Measurements from ENCODE around the gene POC1B. TPM values are rescaled to one million over a fixed set of nuclear protein-coding genes. Genes with fewer than 3 reads are reported as not detected.
A peak's percentile ranks its signal among the peaks of the same experiment; 100 is the strongest.

The POC1B gene
- total RNA-seq, 2 donors from 2014 or later: 61.3 to 76.3 TPM

DNA sequence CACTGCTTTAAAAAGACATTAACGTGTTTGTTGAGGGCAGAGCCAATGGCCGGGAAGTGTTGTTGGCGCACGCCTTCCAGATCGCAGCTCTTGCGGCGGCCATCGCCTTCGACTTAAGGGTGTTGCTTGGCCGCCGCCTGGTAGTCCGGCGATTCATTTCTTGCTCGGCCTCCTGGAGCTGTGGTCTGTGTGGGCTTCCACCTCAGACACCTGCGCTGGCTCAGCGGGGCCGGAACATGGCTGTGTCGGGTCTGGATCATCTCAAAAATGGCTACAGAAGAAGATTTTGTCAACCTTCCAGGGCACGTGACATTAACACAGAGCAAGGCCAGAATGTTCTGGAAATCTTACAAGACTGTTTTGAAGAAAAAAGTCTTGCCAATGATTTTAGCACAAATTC, 26.0 kb downstream of the POC1B start:
- no peaks in the 10 kb centered on the region for H3K9me3 Mint-ChIP-seq
- ATAC-seq: no peak
- H3K36me3 Mint-ChIP-seq: peaks cover 5% of the 10 kb centered on the region

DNA sequence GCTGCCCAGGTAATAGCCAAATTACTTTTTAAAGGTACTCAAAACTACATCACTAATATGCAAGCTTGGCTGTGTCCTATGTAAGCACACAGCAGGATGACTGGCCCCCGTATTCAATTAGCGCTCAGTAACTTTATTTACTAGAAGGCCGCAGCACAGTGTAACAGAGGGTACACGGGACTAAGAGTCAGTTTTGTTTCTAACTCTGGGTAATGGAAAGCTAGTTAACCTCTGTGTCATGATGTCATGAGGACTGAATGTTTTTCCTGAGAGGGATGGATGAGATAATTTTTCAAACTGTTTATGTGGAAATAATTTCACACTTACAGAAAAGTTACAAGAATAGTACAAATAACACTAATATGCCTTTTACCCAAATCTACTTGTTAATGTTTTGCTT, 28.4 kb downstream of the POC1B start:
- peaks cover 13% of the 10 kb centered on the region for H3K36me3 Mint-ChIP-seq
- no peaks in the 10 kb centered on the region for H3K27me3 Mint-ChIP-seq
- H3K4me1 Mint-ChIP-seq (ENCODE audit: low read depth in 2 of 2): peaks cover 32 to 35% of the 10 kb centered on the region in 2 donors
- no peak for DNase-seq (ENCODE audit: low spot score)
- no peak overlapping the region for H3K27ac Mint-ChIP-seq
- no peaks in the 10 kb centered on the region for H3K9me3 Mint-ChIP-seq
- no peak for ATAC-seq
- no peak overlapping the region for H3K4me3 Mint-ChIP-seq

More for the DNA sequence above, 26.0 kb downstream of the POC1B start:
- Mint-ChIP-seq H3K4me3 (no peak overlapping the region), H3K4me1 (ENCODE audit: low read depth in 2 of 2) (peaks cover 21 to 22% of the 10 kb centered on the region in 2 donors), H3K27ac (no peak overlapping the region), H3K27me3 (no peaks in the 10 kb centered on the region)
- no peak for DNase-seq (ENCODE audit: low spot score)

DNA sequence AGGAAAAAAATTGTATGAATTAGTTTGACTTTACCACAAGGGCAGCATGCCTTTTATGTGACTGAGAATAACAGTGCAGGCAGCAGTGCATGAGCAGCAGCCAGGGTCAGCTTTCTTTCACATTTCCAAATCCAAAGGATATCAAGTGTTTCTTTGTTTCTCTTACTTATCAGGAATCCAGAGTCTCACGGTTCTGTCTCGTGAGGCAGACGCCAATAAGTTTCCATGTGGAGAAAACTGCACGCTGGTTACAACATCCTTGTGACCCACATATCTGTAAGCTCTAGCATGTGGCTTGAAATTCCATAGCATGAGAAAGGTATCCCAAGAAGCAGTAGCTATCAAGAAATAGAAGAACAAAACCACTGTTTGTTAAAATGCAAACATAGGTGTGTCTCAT, 28.8 kb downstream of the POC1B start:
- no peak overlapping the region for H3K4me3 Mint-ChIP-seq
- DNase-seq (ENCODE audit: low spot score): no peak
- peaks cover 32 to 33% of the 10 kb centered on the region in 2 donors for H3K4me1 Mint-ChIP-seq (ENCODE audit: low read depth in 2 of 2)
- H3K9me3 Mint-ChIP-seq: no peaks in the 10 kb centered on the region
- ATAC-seq: no peak
- H3K27ac Mint-ChIP-seq: no peak overlapping the region
- peaks cover 13% of the 10 kb centered on the region for H3K36me3 Mint-ChIP-seq
- no peaks in the 10 kb centered on the region for H3K27me3 Mint-ChIP-seq

DNA sequence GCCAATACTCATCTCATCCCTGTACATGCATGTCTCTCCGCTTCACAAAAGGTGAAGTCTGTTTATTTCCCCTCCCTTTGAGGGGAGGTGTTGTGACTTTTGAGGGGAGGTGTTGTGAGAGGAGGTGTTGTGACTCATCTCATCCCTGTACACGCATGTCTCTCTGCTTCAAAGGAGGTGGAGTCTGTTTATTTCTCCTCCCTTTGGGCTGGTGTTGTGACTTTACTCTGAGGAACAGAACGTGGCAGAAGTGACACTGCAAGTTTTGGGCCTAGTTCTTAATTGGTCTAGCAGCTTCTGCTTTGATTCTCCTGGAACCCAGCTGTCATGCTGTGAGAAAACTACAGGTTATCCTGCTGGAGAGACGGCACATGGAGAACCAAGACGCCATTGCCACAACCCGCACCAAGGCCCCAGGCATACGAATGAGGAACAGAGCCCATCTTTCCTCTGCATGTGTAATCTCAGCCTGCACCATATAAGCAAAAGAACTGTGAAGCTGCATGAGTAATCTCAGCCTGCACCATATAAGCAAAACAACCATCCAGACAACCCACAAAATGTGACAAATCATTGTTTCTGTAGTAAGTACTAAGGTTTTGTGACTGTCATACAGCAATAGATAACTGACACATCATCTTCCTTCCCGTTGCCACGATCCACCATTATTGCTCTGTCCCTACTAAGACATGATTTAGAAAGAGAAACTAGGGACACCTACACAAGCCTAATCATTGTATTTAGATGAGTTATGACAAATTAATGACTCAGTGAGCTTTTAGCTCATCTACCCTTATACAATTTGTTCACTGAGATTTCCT, 31.2 kb downstream of the POC1B start:
- peaks cover 32 to 33% of the 10 kb centered on the region in 2 donors for H3K4me1 Mint-ChIP-seq (ENCODE audit: low read depth in 2 of 2)
- H3K9me3 Mint-ChIP-seq: no peaks in the 10 kb centered on the region
- no peak for DNase-seq (ENCODE audit: low spot score)

GRCh38 chr12:89493670-89494302, 32.1 kb downstream of the POC1B start:
- no peak for ATAC-seq
- no peaks in the 10 kb centered on the region for H3K9me3 Mint-ChIP-seq
- H3K4me3 Mint-ChIP-seq: peak overlapping the region; percentile 67
- H3K4me1 Mint-ChIP-seq (ENCODE audit: low read depth in 2 of 2): peaks cover 29% of the 10 kb centered on the region in 2 donors
- no peak for DNase-seq (ENCODE audit: low spot score)
- H3K27me3 Mint-ChIP-seq: no peaks in the 10 kb centered on the region
- H3K27ac Mint-ChIP-seq: peak overlapping the region; percentile 94 to 98
- peaks cover 15% of the 10 kb centered on the region for H3K36me3 Mint-ChIP-seq

More for the DNA sequence above, 31.2 kb downstream of the POC1B start:
- ATAC-seq: peak; percentile 94 to 95
- Mint-ChIP-seq H3K4me3 (peak overlapping the region; percentile 67), H3K27me3 (no peaks in the 10 kb centered on the region), H3K27ac (peak overlapping the region; percentile 94 to 98), H3K36me3 (peaks cover 15% of the 10 kb centered on the region)

- Mint-ChIP-seq H3K4me1 (ENCODE audit: low read depth in 2 of 2) (peaks cover 24 to 28% of the 10 kb centered on the region in 2 donors), H3K36me3 (peaks cover 16% of the 10 kb centered on the region), H3K27ac (peak overlapping the region; percentile 21 to 30), H3K4me3 (no peak overlapping the region), H3K9me3 (no peaks in the 10 kb centered on the region), H3K27me3 (no peaks in the 10 kb centered on the region)
- ATAC-seq (no peak), DNase-seq (ENCODE audit: low spot score) (no peak)
Observed at GRCh38 chr12:89492883-89493282, 33.0 kb downstream of the POC1B start.

- Mint-ChIP-seq H3K4me1 (ENCODE audit: low read depth in 2 of 2) (peaks cover 28 to 30% of the 10 kb centered on the region in 2 donors), H3K27ac (no peak overlapping the region), H3K4me3 (no peak overlapping the region), H3K9me3 (no peaks in the 10 kb centered on the region), H3K36me3 (peaks cover 34% of the 10 kb centered on the region), H3K27me3 (no peaks in the 10 kb centered on the region)
- DNase-seq (ENCODE audit: low spot score) (no peak), ATAC-seq (no peak)
Observed at GRCh38 chr12:89490922-89491321, 34.9 kb downstream of the POC1B start.

GRCh38 chr12:89486264-89486663, 39.6 kb downstream of the POC1B start:
- H3K9me3 Mint-ChIP-seq: no peaks in the 10 kb centered on the region

GRCh38 chr12:89484470-89484869, 41.4 kb downstream of the POC1B start:
- Mint-ChIP-seq H3K27me3 (no peaks in the 10 kb centered on the region), H3K4me3 (no peak overlapping the region), H3K4me1 (ENCODE audit: low read depth in 2 of 2) (peaks cover 10 to 19% of the 10 kb centered on the region in 2 donors), H3K36me3 (peaks cover 27% of the 10 kb centered on the region), H3K27ac (no peak overlapping the region), H3K9me3 (no peaks in the 10 kb centered on the region)
- ATAC-seq (no peak), DNase-seq (ENCODE audit: low spot score) (no peak)

More at GRCh38 chr12:89486264-89486663, 39.6 kb downstream of the POC1B start:
- Mint-ChIP-seq H3K4me3 (no peak overlapping the region), H3K4me1 (ENCODE audit: low read depth in 2 of 2) (peaks cover 10 to 19% of the 10 kb centered on the region in 2 donors), H3K27me3 (no peaks in the 10 kb centered on the region), H3K27ac (peak overlapping the region in 1 of 2 donors; percentile 5), H3K36me3 (peaks cover 27% of the 10 kb centered on the region)
- no peak for DNase-seq (ENCODE audit: low spot score)
- no peak for ATAC-seq

GRCh38 chr12:89481213-89481914, 44.5 kb downstream of the POC1B start:
- DNase-seq (ENCODE audit: low spot score) (no peak), ATAC-seq (no peak)
- Mint-ChIP-seq H3K27ac (no peak overlapping the region), H3K27me3 (no peaks in the 10 kb centered on the region), H3K36me3 (peaks cover 12% of the 10 kb centered on the region), H3K4me3 (no peak overlapping the region), H3K9me3 (peaks cover 3% of the 10 kb centered on the region), H3K4me1 (ENCODE audit: low read depth in 2 of 2) (peaks cover 25 to 31% of the 10 kb centered on the region in 2 donors)

GRCh38 chr12:89479982-89480381, 45.9 kb downstream of the POC1B start:
- DNase-seq (ENCODE audit: low spot score) (no peak), ATAC-seq (no peak)
- Mint-ChIP-seq H3K9me3 (peaks cover 3% of the 10 kb centered on the region), H3K27ac (no peak overlapping the region), H3K4me3 (no peak overlapping the region), H3K36me3 (peaks cover 6% of the 10 kb centered on the region), H3K27me3 (no peaks in the 10 kb centered on the region), H3K4me1 (ENCODE audit: low read depth in 2 of 2) (peaks cover 20 to 29% of the 10 kb centered on the region in 2 donors)

DNA sequence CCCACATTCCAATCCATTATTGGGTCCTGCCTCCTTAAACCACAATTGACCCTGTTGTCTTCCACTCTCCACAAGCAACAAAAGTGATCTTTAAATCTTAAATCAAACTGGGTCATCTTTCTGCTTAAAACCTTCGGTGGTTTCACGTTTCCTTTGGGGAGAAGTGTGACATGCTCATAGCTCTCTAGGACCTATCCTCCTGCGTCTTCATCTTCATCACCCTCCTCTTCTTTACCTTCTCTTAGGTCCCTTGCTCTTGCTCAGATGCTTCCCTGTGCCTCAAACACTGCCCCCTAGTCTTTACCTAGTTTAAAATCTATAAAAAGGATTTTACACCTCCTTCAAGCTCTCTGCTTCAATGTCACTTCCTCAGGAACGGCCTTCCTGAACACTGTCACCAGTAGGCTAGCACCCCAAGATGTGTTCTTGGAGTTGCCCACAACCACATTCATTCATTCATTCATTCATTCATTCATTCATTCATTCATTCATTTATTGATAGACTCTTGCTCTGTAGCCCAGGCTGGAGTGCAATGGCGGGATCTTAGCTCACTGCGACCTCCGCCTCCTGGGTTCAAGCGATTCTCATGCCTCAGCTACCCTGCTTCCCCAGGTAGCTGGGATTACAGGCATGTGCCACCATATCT, 48.1 kb downstream of the POC1B start:
- Mint-ChIP-seq H3K4me1 (ENCODE audit: low read depth in 2 of 2) (peaks cover 26 to 32% of the 10 kb centered on the region in 2 donors), H3K4me3 (peak overlapping the region; percentile 50), H3K36me3 (peaks cover 6% of the 10 kb centered on the region), H3K27ac (peak overlapping the region; percentile 65 to 77), H3K9me3 (peaks cover 3% of the 10 kb centered on the region), H3K27me3 (no peaks in the 10 kb centered on the region)
- no peak for DNase-seq (ENCODE audit: low spot score)
- peak in 1 of 2 donors; percentile 62 for ATAC-seq

DNA sequence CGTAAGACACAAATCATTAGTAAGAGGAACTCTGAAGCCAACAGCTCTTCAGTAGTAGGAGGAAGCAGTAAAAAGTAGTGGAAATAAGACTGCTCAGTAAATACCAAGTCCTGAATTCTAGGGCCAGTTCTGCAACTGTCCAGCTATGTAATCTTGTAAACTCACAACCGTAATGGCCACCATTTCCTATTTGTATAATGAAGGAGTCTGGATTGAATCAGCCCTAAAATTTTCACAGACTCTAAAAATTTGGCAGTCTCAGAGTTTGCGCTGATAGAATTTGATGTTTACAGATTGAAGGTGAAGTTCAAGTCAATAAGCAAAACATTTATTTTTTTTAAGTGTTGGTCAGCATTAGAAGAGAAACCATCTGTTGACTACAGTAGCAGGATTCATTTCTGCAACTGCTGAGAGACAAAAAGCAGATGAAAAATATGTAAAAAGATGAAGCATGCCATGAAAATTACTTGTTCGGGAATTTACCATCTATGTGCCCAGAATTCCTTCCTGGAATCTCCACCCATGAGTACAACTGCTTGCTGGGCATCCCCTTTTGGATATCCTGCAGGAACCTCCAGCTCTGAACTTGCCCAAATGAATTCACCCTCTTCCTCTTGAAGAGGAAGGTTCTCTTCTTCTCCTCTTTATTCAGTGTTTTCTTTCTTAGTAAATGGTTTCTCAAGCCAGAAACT, 48.8 kb downstream of the POC1B start:
- no peak for ATAC-seq
- peak overlapping the region; percentile 65 to 77 for H3K27ac Mint-ChIP-seq

More for the DNA sequence above, 48.8 kb downstream of the POC1B start:
- H3K9me3 Mint-ChIP-seq: peaks cover 3% of the 10 kb centered on the region
- H3K36me3 Mint-ChIP-seq: peaks cover 3% of the 10 kb centered on the region
- DNase-seq (ENCODE audit: low spot score): no peak
- H3K4me3 Mint-ChIP-seq: peak overlapping the region; percentile 50
- no peaks in the 10 kb centered on the region for H3K27me3 Mint-ChIP-seq
- H3K4me1 Mint-ChIP-seq (ENCODE audit: low read depth in 2 of 2): peaks cover 32 to 39% of the 10 kb centered on the region in 2 donors

Data from natural killer cell treated with Interleukin-12 subunit alpha and Interleukin-12 subunit beta and Interleukin-15 and Interleukin-18, amount 100 ng/mL, for 72 hours (primary cell).